Neuron (in vitro differentiated cells): ENCODE data around the gene USP17L11.
"Not testable (repeated sequence)": the region's sequence is repeated elsewhere in the genome, so short reads cannot be mapped to it uniquely, and the experiment has no call there.

ENCODE experiments used
- H2AFZ ChIP-seq: one replicate; pipeline ENCODE4 v1.6.1; 2013; ENCODE audit warnings: low read depth, mild to moderate bottlenecking, inconsistent platforms, low read length, moderate library complexity
- H3K27me3 ChIP-seq: one replicate; pipeline ENCODE4 v1.6.1; 2013; ENCODE audit warnings: low read length; ENCODE audit not compliant: insufficient read depth
- H3K36me3 ChIP-seq: one replicate; pipeline ENCODE4 v1.6.1; 2013; ENCODE audit warnings: low read length; ENCODE audit not compliant: insufficient read depth
- H3K4me1 ChIP-seq: one replicate; pipeline ENCODE4 v1.6.1; 2013; ENCODE audit warnings: low read length; ENCODE audit not compliant: insufficient read depth
- H3K4me3 ChIP-seq: 2 replicates; pipeline ENCODE4 v1.5.1; 2013; ENCODE audit warnings: mild to moderate bottlenecking, low read length, moderate library complexity
- H3K9me3 ChIP-seq: one replicate; pipeline ENCODE4 v1.6.1; 2013; ENCODE audit warnings: low read length

Gene USP17L11, protein sequence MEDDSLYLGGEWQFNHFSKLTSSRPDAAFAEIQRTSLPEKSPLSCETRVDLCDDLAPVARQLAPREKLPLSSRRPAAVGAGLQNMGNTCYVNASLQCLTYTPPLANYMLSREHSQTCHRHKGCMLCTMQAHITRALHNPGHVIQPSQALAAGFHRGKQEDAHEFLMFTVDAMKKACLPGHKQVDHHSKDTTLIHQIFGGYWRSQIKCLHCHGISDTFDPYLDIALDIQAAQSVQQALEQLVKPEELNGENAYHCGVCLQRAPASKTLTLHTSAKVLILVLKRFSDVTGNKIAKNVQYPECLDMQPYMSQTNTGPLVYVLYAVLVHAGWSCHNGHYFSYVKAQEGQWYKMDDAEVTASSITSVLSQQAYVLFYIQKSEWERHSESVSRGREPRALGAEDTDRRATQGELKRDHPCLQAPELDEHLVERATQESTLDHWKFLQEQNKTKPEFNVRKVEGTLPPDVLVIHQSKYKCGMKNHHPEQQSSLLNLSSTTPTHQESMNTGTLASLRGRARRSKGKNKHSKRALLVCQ

DNA sequence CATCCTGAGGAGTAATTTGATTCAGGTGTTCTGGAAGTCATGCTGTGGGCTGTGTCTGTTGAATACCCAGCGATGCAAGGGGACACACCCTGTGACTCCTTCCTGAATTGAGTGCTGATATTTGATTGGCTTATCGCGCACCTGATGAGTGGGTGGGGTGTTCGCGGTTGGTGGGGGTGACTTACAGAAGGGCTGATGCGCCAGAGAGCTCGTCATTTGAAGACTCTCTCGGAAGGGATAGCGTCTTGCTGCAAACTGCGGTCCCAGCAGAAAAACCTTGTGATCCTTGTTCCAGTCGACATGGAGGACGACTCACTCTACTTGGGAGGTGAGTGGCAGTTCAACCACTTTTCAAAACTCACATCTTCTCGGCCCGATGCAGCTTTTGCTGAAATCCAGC, at the start of gene USP17L11:
TSS of gene USP17L11 (plus strand) at position 301 of the 400 bp plus-strand sequence. CDS start at position 301, 0 bp downstream.
- H3K9me3 ChIP-seq, H3K4me3 ChIP-seq, H3K36me3 ChIP-seq, H3K4me1 ChIP-seq, H2AFZ ChIP-seq, H3K27me3 ChIP-seq: not testable (repeated sequence)

DNA sequence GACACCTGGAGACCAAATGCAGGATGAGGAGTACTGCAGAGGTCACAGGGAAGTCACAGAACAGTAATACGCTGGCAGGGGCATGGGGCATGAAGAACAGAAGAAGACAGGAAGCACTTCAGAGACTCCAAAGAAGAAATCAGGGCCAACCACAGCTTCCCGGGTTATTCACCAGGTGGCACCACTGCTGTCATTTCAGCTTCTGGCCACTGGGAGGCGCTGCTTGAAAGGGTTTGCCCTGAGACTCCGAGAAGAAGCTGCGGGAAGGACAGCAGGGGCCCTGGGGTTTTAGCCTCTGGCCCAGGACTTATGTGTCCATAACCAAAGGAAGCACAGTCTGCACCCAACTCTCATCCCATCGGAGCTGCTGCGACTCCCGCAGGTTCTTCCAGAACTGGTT, 49.2 kb upstream of the USP17L11 start:
- not testable (repeated sequence) for H2AFZ ChIP-seq, H3K4me1 ChIP-seq, H3K4me3 ChIP-seq, H3K36me3 ChIP-seq, H3K27me3 ChIP-seq, H3K9me3 ChIP-seq

GRCh38 chr4:9169791-9170459, 45.3 kb upstream of the USP17L11 start, which contains the start of gene FAM90A26:
Gene FAM90A26 (plus strand): TSS chr4:9170409. CDS start chr4:9173173, 2,764 bp downstream.
- not testable (repeated sequence) for H2AFZ ChIP-seq, H3K4me3 ChIP-seq, H3K9me3 ChIP-seq, H3K4me1 ChIP-seq, H3K36me3 ChIP-seq, H3K27me3 ChIP-seq

DNA sequence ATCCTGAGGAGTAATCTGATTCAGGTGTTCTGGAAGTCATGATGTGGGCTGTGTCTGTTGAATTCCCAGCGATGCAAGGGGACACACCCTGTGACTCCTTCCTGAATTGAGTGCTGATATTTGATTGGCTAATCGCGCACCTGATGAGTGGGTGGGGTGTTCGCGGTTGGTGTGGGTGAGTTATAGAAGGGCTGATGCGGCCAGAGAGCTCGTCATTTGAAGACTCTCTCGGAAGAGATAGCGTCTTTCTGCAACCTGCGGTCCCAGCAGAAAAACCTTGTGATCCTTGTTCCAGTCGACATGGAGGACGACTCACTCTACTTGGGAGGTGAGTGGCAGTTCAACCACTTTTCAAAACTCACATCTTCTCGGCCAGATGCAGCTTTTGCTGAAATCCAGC, 4.8 kb upstream of the USP17L11 start, which contains the start of gene USP17L10:
TSS of gene USP17L10 (plus strand) at position 301 of the 400 bp plus-strand sequence. CDS start at position 301, 0 bp downstream.
- H3K36me3 ChIP-seq, H3K4me1 ChIP-seq, H3K9me3 ChIP-seq, H3K27me3 ChIP-seq, H3K4me3 ChIP-seq, H2AFZ ChIP-seq: not testable (repeated sequence)

GRCh38 chr4:9214701-9215100, 504 bp upstream of the USP17L11 start:
- H3K27me3 ChIP-seq, H3K4me1 ChIP-seq, H2AFZ ChIP-seq, H3K9me3 ChIP-seq, H3K4me3 ChIP-seq, H3K36me3 ChIP-seq: not testable (repeated sequence)

DNA sequence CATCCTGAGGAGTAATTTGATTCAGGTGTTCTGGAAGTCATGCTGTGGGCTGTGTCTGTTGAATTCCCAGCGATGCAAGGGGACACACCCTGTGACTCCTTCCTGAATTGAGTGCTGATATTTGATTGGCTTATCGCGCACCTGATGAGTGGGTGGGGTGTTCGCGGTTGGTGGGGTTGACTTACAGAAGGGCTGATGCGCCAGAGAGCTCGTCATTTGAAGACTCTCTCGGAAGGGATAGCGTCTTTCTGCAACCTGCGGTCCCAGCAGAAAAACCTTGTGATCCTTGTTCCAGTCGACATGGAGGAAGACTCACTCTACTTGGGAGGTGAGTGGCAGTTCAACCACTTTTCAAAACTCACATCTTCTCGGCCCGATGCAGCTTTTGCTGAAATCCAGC, 4.6 kb downstream of the USP17L11 start, which contains the start of gene USP17L12:
TSS of gene USP17L12 (plus strand) at position 301 of the 400 bp plus-strand sequence. CDS start at position 301, 0 bp downstream.
- H3K4me3 ChIP-seq, H3K9me3 ChIP-seq, H3K36me3 ChIP-seq, H3K27me3 ChIP-seq, H2AFZ ChIP-seq, H3K4me1 ChIP-seq: not testable (repeated sequence)

DNA sequence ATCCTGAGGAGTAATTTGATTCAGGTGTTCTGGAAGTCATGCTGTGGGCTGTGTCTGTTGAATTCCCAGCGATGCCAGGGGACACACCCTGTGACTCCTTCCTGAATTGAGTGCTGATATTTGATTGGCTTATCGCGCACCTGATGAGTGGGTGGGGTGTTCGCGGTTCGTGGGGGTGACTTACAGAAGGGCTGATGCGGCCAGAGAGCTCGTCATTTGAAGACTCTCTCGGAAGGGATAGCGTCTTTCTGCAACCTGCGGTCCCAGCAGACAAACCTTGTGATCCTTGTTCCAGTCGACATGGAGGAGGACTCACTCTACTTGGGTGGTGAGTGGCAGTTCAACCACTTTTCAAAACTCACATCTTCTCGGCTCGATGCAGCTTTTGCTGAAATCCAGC, 9.4 kb downstream of the USP17L11 start, which contains the start of gene USP17L13:
TSS of gene USP17L13 (plus strand) at position 301 of the 400 bp plus-strand sequence. CDS start at position 301, 0 bp downstream.
- not testable (repeated sequence) for H3K36me3 ChIP-seq, H3K9me3 ChIP-seq, H3K4me3 ChIP-seq, H3K27me3 ChIP-seq, H2AFZ ChIP-seq, H3K4me1 ChIP-seq

DNA sequence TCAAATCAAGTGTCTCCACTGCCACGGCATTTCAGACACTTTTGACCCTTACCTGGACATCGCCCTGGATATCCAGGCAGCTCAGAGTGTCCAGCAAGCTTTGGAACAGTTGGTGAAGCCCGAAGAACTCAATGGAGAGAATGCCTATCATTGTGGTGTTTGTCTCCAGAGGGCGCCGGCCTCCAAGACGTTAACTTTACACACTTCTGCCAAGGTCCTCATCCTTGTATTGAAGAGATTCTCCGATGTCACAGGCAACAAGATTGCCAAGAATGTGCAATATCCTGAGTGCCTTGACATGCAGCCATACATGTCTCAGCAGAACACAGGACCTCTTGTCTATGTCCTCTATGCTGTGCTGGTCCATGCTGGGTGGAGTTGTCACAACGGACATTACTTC, 15.0 kb downstream of the USP17L11 start:
- H3K4me1 ChIP-seq, H3K9me3 ChIP-seq, H3K36me3 ChIP-seq, H3K4me3 ChIP-seq, H2AFZ ChIP-seq, H3K27me3 ChIP-seq: not testable (repeated sequence)

DNA sequence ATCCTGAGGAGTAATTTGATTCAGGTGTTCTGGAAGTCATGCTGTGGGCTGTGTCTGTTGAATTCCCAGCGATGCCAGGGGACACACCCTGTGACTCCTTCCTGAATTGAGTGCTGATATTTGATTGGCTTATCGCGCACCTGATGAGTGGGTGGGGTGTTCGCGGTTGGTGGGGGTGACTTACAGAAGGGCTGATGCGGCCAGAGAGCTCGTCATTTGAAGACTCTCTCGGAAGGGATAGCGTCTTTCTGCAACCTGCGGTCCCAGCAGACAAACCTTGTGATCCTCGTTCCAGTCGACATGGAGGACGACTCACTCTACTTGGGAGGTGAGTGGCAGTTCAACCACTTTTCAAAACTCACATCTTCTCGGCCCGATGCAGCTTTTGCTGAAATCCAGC, 18.9 kb downstream of the USP17L11 start, which contains the start of gene USP17L15:
TSS of gene USP17L15 (plus strand) at position 301 of the 400 bp plus-strand sequence. CDS start at position 301, 0 bp downstream.
- not testable (repeated sequence) for H2AFZ ChIP-seq, H3K36me3 ChIP-seq, H3K9me3 ChIP-seq, H3K4me1 ChIP-seq, H3K4me3 ChIP-seq, H3K27me3 ChIP-seq

DNA sequence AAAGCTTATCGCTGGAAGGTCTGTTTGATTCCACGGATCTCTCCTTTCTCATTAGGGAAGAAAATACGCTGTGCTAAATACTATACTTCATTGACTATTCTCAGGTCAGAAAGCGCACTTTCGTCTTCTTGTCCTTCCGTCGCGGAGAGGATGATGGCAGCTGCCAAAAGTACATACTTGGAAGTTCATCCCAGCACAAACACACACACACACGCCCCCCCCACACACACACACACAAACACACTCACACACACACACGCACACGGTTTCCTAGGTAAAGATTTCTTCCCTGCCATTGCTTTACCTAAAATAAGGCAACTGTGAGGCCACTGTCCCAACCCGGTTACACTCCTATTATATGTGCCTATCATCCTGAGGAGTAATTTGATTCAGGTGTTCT, 23.3 kb downstream of the USP17L11 start:
- H3K36me3 ChIP-seq, H3K4me1 ChIP-seq, H2AFZ ChIP-seq, H3K4me3 ChIP-seq, H3K27me3 ChIP-seq, H3K9me3 ChIP-seq: not testable (repeated sequence)

- H3K36me3 ChIP-seq, H3K9me3 ChIP-seq, H3K4me3 ChIP-seq, H2AFZ ChIP-seq, H3K4me1 ChIP-seq, H3K27me3 ChIP-seq: not testable (repeated sequence)
Measured at GRCh38 chr4:9243579-9243978, 28.4 kb downstream of the USP17L11 start, which contains the start of gene USP17L17. Gene USP17L17 (plus strand): TSS chr4:9243879. CDS start chr4:9243879, 0 bp downstream.

DNA sequence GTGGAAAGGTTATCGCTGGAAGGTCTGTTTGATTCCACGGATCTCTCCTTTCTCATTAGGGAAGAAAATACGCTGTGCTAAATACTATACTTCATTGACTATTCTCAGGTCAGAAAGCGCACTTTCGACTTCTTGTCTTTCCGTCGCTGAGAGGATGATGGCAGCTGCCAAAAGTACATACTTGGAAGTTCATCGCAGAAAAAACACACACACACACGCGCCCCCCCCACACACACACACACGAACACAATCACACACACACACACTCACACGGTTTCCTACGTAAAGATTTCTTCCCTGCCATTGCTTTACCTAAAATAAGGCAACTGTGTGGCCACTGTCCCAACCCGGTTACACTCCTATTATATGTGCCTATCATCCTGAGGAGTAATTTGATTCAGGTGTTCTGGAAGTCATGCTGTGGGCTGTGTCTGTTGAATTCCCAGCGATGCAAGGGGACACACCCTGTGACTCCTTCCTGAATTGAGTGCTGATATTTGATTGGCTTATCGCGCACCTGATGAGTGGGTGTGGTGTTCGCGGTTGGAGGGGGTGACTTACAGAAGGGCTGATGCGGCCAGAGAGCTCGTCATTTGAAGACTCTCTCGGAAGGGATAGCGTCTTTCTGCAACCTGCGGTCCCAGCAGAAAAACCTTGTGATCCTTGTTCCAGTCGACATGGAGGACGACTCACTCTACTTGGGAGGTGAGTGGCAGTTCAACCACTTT, 32.9 kb downstream of the USP17L11 start, which contains the start of gene USP17L18:
TSS of gene USP17L18 (plus strand) at position 678 of the 728 bp plus-strand sequence. CDS start at position 678, 0 bp downstream.
- not testable (repeated sequence) for H2AFZ ChIP-seq, H3K36me3 ChIP-seq, H3K27me3 ChIP-seq, H3K4me1 ChIP-seq, H3K4me3 ChIP-seq, H3K9me3 ChIP-seq
